ENCODE data around the gene FXN.
"Not testable (repeated sequence)": the region's sequence is repeated elsewhere in the genome, so short reads cannot be mapped to it uniquely, and the experiment has no call there.

The FXN gene

DNA sequence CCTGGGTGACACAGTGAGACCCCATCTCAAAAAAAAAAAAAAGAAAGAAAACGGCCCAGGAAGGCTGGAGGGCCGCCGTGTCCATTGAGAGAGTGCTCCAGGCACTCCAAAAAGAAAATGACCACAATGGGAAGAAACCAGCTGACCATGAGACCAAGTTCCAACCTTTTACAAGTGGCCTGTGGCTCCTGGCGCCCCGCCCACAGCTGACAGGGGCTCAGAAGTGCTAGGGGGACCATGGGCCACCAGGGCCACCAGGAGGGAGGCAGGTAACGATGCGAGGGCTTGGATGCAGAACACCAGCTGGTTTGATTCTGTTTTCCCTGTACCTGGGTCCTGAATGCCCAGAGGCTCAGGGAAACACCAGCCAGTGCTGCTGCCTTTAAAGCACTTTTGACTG lies 34.6 kb downstream of the FXN start:
- no peak for DNase-seq (ENCODE audit: low read depth)

DNA sequence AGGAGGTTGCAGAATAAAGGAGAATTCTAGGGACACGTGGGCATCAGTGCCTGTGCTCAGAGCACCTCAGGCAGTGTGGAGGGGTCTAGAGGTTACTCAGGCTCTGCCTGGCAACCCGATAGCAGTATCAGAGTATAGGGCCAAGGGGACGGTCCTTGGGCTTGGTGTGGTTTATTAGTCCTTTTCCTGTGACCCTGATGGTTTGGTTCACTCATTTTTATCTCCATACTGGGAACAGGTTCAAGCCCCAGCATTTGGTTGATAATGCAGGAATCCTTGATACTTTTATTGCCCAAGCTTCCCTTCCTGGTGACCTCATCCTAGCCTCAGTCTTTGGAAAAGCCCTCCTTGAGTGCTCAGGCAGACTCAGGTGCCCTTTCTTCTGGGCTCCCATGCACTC lies 35.5 kb downstream of the FXN start:
- DNase-seq (ENCODE audit: low read depth) = no peak

DNA sequence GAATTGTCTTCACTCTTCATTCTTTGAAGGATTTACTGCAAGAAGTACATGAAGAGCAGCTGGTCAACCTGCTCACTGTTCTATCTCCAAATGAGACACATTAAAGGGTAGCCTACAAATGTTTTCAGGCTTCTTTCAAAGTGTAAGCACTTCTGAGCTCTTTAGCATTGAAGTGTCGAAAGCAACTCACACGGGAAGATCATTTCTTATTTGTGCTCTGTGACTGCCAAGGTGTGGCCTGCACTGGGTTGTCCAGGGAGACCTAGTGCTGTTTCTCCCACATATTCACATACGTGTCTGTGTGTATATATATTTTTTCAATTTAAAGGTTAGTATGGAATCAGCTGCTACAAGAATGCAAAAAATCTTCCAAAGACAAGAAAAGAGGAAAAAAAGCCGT lies 37.6 kb downstream of the FXN start:
- DNase-seq (ENCODE audit: low read depth) = no peak

DNA sequence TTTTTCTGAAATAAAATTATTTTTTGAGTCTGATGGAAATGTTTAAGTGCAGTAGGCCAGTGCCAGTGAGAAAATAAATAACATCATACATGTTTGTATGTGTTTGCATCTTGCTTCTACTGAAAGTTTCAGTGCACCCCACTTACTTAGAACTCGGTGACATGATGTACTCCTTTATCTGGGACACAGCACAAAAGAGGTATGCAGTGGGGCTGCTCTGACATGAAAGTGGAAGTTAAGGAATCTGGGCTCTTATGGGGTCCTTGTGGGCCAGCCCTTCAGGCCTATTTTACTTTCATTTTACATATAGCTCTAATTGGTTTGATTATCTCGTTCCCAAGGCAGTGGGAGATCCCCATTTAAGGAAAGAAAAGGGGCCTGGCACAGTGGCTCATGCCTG lies 39.2 kb downstream of the FXN start:
- DNase-seq (ENCODE audit: low read depth) = no peak

DNA sequence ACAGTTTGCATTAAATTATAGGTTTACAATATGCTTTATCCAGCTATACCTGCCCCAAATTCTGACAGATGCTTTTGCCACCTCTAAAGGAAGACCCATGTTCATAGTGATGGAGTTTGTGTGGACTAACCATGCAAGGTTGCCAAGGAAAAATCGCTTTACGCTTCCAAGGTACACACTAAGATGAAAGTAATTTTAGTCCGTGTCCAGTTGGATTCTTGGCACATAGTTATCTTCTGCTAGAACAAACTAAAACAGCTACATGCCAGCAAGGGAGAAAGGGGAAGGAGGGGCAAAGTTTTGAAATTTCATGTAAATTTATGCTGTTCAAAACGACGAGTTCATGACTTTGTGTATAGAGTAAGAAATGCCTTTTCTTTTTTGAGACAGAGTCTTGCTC lies 41.0 kb downstream of the FXN start:
- no peak for DNase-seq (ENCODE audit: low read depth)

DNA sequence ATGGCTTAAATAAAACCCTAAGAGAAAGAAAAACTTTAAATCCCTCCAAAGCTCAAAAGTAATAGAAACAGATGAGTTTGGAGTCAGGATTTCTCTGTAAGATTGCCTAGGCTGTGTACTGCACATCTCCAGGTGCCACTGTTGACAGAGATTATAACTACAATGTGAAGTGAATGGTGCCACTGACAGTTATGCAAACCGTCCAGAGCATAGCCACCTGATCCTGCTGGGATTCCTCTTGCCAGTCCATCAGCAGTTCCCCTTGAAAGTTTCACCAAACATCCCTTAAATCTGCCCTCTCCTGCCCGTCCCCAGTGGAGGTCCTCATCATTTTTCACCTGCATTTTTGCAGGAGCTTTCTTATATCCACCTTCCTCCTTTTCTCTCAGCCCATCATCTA lies 42.5 kb downstream of the FXN start:
- DNase-seq (ENCODE audit: low read depth) = no peak

DNA sequence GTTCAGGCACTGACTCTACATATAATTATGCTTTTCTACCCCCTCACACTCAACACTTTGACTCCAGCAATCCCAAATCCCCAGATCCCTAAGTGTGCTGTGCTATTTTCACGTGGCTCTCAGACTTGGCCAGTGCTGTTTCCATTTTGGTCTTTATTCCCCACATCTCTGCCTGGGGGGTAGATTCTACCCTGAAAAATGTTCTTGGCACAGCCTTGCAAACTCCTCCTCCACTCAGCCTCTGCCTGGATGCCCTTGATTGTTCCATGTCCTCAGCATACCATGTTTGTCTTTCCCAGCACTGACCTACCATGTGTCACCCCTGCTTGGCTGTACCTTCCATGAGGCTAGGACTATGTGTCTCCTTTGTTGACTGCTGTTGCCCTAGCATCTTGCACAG lies 43.0 kb downstream of the FXN start:
- DNase-seq (ENCODE audit: low read depth) = no peak

DNA sequence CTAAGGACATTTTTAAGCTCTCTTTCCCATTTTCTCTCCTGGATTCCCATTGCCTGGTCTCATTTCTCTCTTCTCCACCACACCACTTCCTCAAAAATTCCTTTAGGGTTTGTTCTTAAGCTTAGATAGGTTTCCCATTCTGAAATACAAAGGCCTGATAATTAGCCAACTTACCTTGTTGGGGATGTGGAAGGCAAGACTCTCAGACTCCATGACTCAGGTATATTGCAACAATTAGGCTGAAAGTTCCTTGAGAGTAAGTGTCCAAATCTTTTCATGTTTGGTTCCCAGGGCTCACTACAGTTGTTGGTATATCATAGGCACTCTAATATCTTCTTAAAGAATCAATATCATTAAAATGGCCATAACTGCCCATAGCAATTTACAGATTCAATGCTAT lies 43.6 kb downstream of the FXN start:
- DNase-seq (ENCODE audit: low read depth) = no peak

DNA sequence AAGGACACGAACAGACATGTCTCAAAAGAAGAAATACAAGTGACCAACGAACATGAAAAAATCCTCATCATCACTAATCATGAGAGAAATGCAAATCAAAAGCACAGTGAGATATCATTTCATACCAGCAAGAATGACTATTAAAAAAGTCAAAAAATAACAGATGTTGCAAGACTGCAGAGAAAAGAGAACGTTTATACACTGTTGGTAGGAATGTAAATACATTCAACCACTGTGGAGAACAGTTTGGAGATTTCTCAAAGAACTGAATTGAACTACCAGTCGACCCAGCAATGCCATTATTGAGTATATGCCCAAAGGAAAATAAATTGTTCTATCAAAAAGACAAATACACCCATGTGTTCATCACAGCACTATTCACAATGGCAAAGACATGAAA lies 45.7 kb downstream of the FXN start:
- DNase-seq (ENCODE audit: low read depth) = no peak

DNA sequence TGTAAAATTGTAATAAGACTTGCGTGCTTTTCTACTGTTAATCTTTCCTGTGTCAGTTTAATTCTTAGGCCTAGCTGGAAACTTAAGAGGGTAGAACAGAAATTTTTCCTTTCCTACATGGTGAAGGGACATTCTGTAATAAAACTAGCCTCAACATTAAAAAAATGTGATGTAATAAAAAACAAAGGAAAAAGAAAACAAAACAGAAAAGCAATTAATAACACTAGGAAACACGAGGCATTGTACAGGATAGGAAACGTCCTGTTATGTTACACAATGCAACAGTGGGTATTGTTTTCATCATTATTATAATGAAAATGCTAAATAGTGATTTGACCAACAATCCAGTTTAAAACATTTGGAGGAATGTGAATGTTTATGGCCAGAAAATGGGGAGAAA lies 47.8 kb downstream of the FXN start:
- DNase-seq (ENCODE audit: low read depth) = no peak

DNA sequence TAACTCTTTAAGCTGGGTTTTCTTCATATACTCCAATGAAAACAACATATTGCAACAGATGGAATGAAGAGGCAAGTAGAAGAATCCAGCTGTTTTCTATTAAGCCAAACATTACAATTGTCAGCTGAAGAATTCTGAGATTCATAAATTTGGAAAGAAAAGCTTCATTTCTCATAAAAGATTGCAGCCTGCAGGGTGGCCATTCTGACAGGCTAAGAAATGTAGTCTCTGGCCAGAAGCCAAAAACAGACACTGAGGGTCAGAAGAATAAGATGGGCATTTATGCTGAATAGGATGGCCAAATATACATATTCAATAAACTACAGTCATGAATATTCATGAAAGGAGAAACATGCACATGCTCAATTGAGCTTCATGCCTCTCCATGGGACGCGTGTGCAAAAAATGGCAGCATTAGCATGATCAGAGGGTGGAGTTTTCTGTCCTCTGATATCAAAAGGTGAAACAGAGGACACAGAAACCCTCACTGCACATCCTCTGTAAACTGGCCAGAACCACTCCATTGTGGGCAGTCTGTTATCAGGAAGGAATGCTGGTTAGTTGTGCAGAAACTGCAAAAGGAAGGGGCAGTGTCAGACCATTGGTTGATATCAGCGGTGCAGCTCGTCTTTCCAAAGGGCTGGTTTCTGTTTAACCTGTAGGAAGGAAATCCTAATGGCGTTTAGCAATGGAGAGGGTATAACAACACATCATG lies 50.2 kb downstream of the FXN start:
- DNase-seq (ENCODE audit: low read depth) = no peak

DNA sequence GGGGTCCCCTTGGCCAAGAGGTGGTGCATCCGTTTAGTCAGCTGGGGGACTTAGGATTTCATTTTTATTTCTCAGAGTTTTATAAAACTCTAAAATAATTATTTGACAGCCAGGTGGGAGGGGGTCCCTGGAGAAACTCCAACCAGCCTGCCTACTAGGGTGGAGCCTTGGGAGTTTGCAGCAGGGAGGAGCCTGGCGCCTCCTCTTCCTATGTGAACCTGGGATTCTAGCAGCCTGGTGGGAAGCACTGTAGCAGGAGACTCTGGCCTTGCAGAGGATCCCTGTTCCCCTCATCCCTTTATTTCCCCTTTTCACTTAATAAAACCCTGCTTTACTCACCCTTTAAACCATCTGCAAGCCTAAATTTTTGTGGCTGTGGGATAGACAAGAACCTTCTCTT lies 50.8 kb downstream of the FXN start:
- DNase-seq (ENCODE audit: low read depth) = no peak

DNA sequence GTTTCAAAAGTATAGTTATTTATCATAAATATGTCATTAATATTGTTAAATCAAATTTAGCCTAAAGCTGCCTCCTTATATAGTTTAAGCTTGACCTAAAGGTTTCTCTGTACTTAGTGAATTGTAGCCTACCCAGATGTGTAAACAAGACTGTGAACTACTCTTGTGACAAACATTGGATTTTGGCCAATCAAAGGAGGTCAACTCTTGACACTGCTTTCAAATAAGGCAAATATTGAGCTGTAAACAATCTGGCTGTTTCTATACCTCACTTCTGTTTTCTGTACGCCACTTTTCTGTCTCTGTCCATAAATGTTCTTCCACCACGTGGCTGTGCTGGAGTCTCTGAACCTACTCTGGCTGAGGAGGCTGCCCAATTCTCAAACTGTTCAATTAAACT lies 51.2 kb downstream of the FXN start:
- no peak for DNase-seq (ENCODE audit: low read depth)

DNA sequence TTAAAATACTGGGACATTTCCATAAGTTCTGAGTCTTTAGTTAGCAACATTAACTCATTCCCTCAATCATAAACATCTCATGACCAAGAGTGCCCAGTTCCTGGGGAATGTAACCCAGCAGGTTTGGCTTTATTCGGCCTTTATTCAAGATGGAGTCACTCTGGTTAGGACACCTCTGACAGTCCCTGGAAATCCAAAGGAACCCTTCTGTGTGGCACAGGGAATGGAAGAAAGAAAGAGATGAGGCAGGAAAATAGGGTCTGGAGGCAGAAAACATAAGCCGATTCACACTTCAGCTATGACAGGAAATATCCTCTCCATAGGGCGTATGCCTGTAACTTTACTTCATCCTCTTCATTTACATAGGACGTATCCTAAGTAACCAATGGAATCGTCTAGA lies 53.5 kb downstream of the FXN start:
- DNase-seq (ENCODE audit: low read depth) = no peak

DNA sequence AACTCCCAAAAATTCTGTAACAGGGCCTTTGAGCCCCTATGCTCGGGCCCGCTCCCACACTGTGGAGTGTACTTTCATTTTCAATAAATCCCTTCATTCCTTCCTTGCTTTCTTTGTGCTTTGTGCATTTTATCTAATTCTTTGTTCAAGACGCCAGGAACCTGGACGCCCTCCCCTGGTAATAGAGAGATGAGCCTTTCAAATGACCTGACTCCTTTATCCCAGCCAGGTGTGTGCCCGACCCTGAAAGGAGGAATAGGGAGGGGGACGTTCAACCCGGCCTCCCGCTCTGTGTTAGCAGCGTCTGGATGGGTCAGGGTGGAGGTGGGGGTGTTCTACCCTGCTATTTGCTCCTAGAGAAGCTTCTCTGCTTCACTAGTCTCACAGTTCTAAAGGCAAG lies 53.9 kb downstream of the FXN start:
- no peak for DNase-seq (ENCODE audit: low read depth)

DNA sequence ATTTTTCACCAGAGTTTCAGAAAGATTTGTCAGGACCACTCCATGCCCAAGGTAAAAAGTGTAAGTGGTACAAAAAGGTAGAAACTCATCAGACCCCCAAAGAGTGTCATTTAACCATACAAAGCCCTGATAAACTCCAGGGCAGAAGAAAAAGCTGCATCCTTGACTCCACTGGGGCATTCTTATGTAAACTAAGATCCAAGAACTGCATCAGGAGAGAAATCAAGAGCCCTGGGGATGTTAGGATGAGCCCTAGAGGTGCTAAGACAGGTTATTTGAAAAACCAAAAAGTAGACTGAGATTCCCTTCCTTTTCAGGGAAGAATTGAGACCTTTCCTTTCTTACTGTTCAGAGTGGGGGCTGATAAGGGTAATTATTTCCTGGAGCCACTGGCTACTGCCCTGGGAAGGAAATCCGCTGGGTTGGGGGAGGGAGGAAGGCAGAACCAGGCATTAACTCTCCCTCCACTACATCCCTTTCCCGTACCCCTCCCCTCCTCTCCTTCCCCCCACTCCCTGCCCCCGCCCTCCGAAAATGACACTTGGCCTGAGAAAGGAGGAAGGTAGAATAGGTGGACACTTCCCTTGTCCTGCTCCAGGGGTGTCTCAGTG lies 54.7 kb downstream of the FXN start:
- DNase-seq (ENCODE audit: low read depth) = no peak

DNA sequence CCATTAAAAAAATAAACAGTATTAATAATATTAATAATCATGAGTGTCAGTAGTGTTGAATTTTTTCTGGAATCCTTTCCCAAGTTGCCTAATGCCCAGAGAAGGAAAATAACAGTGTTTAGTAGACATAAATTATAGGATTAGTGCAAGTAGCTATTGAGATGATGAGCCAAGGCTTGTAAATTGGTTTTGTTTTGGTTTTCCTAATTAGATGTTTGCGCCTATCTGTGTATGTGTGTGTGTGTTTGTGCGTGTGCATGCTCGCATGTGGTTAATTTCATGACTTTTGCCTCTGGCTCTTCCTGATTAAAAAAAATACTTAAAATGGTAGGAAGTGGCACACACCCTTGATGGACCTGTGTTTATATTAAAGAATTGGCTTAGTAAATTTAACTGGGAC lies 55.4 kb downstream of the FXN start:
- no peak for DNase-seq (ENCODE audit: low read depth)

DNA sequence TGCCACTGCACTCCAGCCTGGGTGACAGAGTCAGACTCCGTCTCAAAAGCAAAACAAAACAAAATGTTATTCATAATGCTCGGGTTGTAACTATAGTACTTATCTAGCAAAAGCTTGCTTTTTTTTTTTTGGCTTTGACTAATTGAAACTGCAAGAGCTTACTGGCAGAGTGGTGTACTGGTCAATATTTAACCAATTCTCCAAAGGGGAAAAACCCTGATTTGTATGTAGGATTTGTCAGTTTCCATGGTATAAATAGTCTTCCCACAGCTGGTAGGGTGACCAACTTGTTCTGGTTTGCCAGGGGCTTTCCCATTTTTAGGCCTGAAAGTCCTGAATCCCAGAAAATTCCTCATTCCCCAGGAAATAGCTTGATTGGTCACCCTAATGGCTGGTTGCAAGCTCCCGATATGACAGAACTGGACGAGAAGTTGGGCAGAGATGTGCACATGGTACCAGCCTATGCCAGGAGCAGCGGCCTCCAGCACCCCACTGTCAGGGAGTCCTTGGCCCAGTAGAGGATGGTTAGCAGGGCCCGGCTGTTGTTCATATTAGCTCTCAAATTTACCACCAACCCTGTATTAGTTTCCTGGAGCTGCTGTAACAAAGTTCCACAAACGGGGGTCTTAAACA lies 58.0 kb downstream of the FXN start:
- no peak for DNase-seq (ENCODE audit: low read depth)

DNA sequence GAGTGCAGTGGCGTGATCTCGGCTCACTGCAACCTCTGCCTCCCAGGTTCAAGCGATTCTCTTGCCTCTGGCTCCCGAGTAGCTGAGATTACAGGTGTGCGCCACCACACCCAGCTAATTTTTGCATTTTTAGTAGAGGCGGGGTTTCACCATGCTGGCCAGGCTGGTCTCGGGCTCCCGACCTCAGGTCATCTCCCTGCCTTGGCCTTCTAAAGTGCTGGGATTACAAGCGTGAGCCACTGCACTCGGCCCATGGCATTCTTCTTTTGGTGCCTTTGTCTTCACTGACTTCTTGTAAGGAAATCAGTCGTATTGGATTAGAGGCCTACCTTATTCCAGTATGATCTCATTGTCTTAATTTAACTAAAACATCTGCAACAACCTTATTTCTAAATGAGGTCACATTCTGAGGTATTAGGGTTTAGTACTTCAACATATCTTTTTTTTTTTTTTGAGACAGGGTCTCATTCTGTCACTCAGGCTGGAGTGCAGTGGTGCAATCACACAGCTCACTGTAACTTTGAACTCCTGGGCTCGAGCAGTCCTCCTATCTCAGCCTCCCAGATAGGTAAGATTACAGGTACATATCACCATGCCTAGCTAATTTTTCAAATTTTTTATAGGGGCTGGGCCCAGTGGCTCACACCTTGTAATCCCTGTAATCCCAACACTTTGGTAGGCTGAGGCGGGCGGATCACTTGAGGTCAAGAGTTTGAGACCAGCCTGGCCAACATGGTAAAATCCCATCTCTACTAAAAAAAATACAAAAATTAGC lies 59.0 kb downstream of the FXN start:
- not testable (repeated sequence) for DNase-seq (ENCODE audit: low read depth)

DNA sequence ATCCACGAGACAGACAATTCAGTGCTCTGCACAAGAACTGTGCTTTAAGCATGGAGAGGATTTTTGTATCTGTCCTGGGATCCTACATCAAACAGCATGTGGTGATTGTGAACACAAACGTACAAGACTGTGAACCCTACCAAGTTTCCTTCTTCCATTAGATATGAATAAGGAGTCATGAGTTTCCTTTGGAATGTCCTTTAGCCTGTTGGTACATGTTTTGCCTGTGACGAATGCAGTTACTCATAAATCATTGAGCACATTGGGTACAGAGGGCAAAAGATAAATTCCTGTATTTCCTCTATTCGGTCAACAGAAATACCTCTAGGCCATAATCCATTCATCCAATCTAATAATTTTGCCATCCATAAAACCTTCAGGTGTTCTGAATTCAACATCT lies 61.5 kb downstream of the FXN start:
- no peak for DNase-seq (ENCODE audit: low read depth)

DNA sequence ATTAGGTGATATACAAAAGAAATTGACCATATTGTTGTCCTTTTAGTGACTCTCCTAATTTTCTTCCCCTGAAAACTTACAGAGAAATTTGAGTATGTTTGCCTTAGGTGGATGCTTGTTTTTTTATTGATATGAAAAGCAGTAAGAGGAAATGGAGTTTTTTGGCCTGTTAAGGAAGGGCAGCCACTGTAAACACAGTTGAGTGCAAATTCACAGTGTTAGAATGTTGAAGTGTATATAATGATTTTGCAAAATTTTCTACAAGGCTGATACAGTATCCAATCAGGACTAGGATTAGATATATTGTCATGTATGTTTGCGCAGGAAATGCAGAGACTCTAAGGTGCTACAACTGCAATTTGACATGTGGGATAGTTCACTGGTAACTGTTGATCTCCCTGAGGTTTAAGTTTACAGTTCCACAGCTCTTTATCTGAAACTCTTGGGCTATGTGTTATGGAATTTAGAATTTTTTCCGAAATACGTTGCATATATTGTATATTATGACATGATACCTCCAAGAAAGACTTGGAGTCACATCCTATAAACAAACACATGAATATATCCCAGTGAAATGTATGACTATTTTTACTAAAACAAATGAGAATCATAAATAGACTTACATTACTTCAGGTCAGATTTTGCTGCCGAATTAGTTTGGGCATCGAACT lies 62.5 kb downstream of the FXN start:
- no peak for DNase-seq (ENCODE audit: low read depth)

DNA sequence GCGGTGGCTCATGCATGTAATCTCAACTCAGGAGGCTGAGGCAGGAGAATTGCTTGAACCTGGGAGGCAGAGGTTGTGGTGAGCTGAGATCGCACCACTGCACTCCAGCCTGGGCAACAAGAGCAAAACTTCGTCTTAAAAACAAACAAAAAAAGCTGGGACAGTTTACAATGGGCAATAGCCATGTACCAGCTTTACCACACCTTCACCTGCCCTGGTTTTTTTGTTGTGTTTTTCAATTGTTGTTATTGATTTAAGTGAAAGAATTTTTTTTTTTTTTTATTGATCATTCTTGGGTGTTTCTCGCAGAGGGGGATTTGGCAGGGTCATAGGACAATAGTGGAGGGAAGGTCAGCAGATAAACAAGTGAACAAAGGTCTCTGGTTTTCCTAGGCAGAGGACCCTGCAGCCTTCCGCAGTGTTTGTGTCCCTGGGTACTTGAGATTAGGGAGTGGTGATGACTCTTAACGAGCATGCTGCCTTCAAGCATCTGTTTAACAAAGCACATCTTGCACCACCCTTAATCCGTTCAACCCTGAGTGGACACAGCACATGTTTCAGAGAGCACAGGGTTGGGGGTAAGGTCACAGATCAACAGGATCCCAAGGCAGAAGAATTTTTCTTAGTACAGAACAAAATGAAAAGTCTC lies 67.9 kb downstream of the FXN start:
- DNase-seq (ENCODE audit: low read depth) = not testable (repeated sequence)
